Ovary (tissue), 9 donors: Measurements from ENCODE around the gene TBC1D5. TPM values are rescaled to one million over a fixed set of nuclear protein-coding genes. Genes with fewer than 3 reads are reported as not detected.

ENCODE experiments used
- DNase-seq, 5 donors: peaks; one replicate each; pipeline ENCODE4 v3.0.0-alpha.2; 2019 to 2020
- H3K27ac ChIP-seq, 2 donors: fragments of 200-600 bp; one replicate each; pipeline versions ENCODE4 v1.5.1 to v1.8.0; 2019 to 2022
- H3K27me3 ChIP-seq: fragments of 200-600 bp; one replicate; pipeline ENCODE4 v1.8.0; 2022
- H3K36me3 ChIP-seq: fragments of 200-600 bp; sonication (generic); one replicate; pipeline ENCODE4 v1.5.1; 2019
- H3K4me1 ChIP-seq: one replicate; pipeline ENCODE4 v1.8.1; 2013; ENCODE audit warnings: mild to moderate bottlenecking, moderate library complexity; ENCODE audit not compliant: insufficient read depth
- H3K4me3 ChIP-seq: fragments of 200-600 bp; sonication (generic); one replicate; pipeline ENCODE4 v1.5.1; 2017
- H3K9me3 ChIP-seq, 2 donors: fragments of 200-600 bp in 1 of 2; sonication (generic) in 1 of 2; one replicate each; pipeline versions ENCODE4 v1.5.1 to v1.8.1; 2013 to 2019; ENCODE audit warnings: mild to moderate bottlenecking in 1 of 2, moderate library complexity in 1 of 2
- CTCF ChIP-seq, 3 donors: fragments of 450-650 bp in 2 of 3; fragments of 200-600 bp in 1 of 3; IDR thresholded peaks; one replicate each; pipeline versions ENCODE4 v1.5.1 to v1.8.0; 2016 to 2022; ENCODE audit warnings: antibody characterized with exemption in 3 of 3, mild to moderate bottlenecking in 1 of 3
- EP300 ChIP-seq: sonication (generic); formaldehyde crosslinking; IDR thresholded peaks from one replicate; pipeline ENCODE4 v1.6.1; 2017; ENCODE audit warnings: antibody characterized with exemption
- POLR2A ChIP-seq: fragments of 450-650 bp; IDR thresholded peaks from one replicate; pipeline ENCODE4 v1.6.1; 2017; ENCODE audit warnings: antibody characterized with exemption, mild to moderate bottlenecking, moderate library complexity
- whole genome bisulfite sequencing, 3 donors: extraction: QIAGEN DNeasy Blood & Tissue Kit in 1 of 3; methylation state at CpG; one replicate each; pipeline versions ENCODE4 v1.1.5 to v1.1.7; 2013 to 2017; 5-methylcytosine and 5-hydroxymethylcytosine counted together
- intact Hi-C, 4 donors: fragments of 100-400 bp; cut with DNase I; formaldehyde crosslinking; loops; one replicate each; pipeline versions ENCODE4 v1.11.0 to v1.15.1; 2022 to 2023
- polyA plus RNA-seq, 2 donors: library from polyadenylated mRNA; stranded (reverse); fragments of 200-250 nt in 1 of 2; fragments of 350-450 nt in 1 of 2; fragmentation: Illumina TruSeq in 1 of 2; extraction: RNeasy Lipid Tissue Mini Kit (QIAGEN cat#74804) in 1 of 2; gene quantifications; one replicate each; pipeline ENCODE4 v1.2.3, GENCODE V29; 2013 to 2014
- total RNA-seq, 7 donors: library from RNA; depleted of rRNA in 2 of 7; stranded (reverse); fragments of >200 nt in 2 of 7; fragmentation: NEBNext Ultra II Directional in 3 of 7; extraction: Animal tissue kit (Norgen Biotek cat#: 25700) in 3 of 7; gene quantifications; one replicate each; pipeline versions ENCODE4 v1.1.0 to v1.2.4, GENCODE V29; 2016 to 2023
- donor health status: DM: no; HTN: no; CAD: no; lungs with moderate emphysema.
- donor health status: DM: no; HTN: no; CAD: no.
- donor health status: Bipolar disorder and iron deficiency.
- donor health status: DM: yes; HTN: yes; CAD: no.
- donor health status: DM: no; HTN: no; CAD: no.
- donor health status: DM: yes; HTN: yes; CAD: no.

The TBC1D5 gene
- total and polyA plus RNA-seq, 9 donors, result 20.7 to 73.5 (median 61.0) TPM

- TF ChIP-seq CTCF (IDR thresholded peaks at IDR 0.05) (no peak), EP300 (no peak), POLR2A (no peak)
- H3K27ac ChIP-seq, result no peak overlapping the region
- no peaks in the 10 kb centered on the region for H3K36me3 ChIP-seq
- no peaks in the 10 kb centered on the region for H3K27me3 ChIP-seq
- no peak for DNase-seq
- peaks cover 6% of the 10 kb centered on the region for H3K4me1 ChIP-seq
- H3K4me3 ChIP-seq, result no peak overlapping the region
- WGBS, 3 donors, result 36 to 57% (median 40%) methylated on average over 3 of the region's 3 CpGs
- no peaks in the 10 kb centered on the region for H3K9me3 ChIP-seq
- intact Hi-C loops, result no loop called here
Measured at GRCh38 chr3:17195192-17195611, 547.2 kb downstream of the TBC1D5 start.

- intact Hi-C loops, result no loop called here
- Histone ChIP-seq H3K4me3 (no peak overlapping the region), H3K36me3 (no peaks in the 10 kb centered on the region), H3K4me1 (peaks cover 6% of the 10 kb centered on the region), H3K9me3 (no peaks in the 10 kb centered on the region), H3K27me3 (no peaks in the 10 kb centered on the region), H3K27ac (no peak overlapping the region)
- no peak for DNase-seq
- TF ChIP-seq POLR2A (no peak), EP300 (no peak), CTCF (IDR thresholded peaks at IDR 0.05) (no peak)
- 95 to 98% (median 97%) methylated on average over 5 of the region's 5 CpGs for WGBS, 3 donors
Measured at GRCh38 chr3:17194116-17194515, 548.3 kb downstream of the TBC1D5 start.

- intact Hi-C loops, result no loop called here
- no peak overlapping the region for H3K27ac ChIP-seq
- no peaks in the 10 kb centered on the region for H3K36me3 ChIP-seq
- no peaks in the 10 kb centered on the region for H3K27me3 ChIP-seq
- no peaks in the 10 kb centered on the region for H3K9me3 ChIP-seq
- DNase-seq, result no peak
- TF ChIP-seq CTCF (IDR thresholded peaks at IDR 0.05) (no peak), EP300 (no peak), POLR2A (no peak)
- H3K4me1 ChIP-seq, result peaks cover 6% of the 10 kb centered on the region
- no peak overlapping the region for H3K4me3 ChIP-seq
- WGBS, 3 donors, result 85 to 89% (median 86%) methylated on average over 2 of the region's 2 CpGs
Measured at GRCh38 chr3:17192995-17193394, 549.4 kb downstream of the TBC1D5 start.

- Histone ChIP-seq H3K9me3 (no peaks in the 10 kb centered on the region), H3K36me3 (no peaks in the 10 kb centered on the region), H3K27me3 (no peaks in the 10 kb centered on the region), H3K27ac (no peak overlapping the region), H3K4me1 (peaks cover 4% of the 10 kb centered on the region), H3K4me3 (no peak overlapping the region)
- intact Hi-C loops, result no loop called here
- no peak for DNase-seq
- WGBS, 3 donors, result 92 to 93% (median 92%) methylated on average over 7 of the region's 7 CpGs
- TF ChIP-seq CTCF (IDR thresholded peaks at IDR 0.05) (no peak), EP300 (no peak), POLR2A (no peak)
Measured at GRCh38 chr3:17190353-17191078, 551.9 kb downstream of the TBC1D5 start.
